ENCODE measurements around the gene SNAP23.

The SNAP23 gene

DNA sequence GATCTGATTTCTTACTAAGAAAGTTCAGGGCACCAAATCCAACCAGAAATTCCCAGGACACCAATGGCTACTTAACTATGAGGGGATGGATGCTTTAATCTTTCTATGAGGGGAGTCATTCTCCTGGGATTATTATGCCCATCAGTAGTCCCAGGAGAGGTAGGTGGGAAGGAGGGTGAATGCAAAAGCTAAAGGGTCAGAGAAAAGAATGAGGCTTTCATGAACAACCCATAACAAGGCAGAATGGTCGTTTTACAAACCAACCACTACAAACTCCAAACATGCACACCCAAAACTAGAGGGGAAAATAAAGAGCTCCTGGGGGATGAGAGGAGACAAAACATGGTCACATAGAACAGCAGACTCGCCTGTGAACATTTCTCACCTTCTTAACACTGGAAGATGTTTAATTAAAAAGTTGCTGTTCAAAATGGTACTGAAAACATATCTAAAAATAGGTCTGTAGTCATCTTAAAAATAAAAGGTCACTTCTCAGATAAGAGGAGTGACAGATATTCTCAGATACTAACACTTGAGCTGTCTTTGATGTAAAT is 83.6 kb downstream of the SNAP23 start:
- Histone ChIP-seq H4K20me1 (ENCODE audit: control insufficient read depth, insufficient read depth, low read depth, low read length) (0 out of 2 replicates have a peak, but pooled peaks cover 7% of the 10 kb centered on the region), H3K4me2 (ENCODE audit: low read length) (no peak overlapping the region), H3K79me2 (ENCODE audit: control insufficient read depth, low read length) (peaks cover 7% of the 10 kb centered on the region), H3K27me3 (ENCODE audit: control insufficient read depth, low read length) (peaks cover 9% of the 10 kb centered on the region), H3K9me2 (replicated peaks; ENCODE audit: control insufficient read depth, low read length) (no peaks in the 10 kb centered on the region), H3K27ac (ENCODE audit: low read depth, low read length) (no peak overlapping the region), H3K9me3 (ENCODE audit: control insufficient read depth, insufficient read depth, low read length) (no peaks in the 10 kb centered on the region), H3K4me3 (ENCODE audit: low read length) (no peak overlapping the region), H3K4me1 (ENCODE audit: control insufficient read depth, low read length) (peaks cover 50% of the 10 kb centered on the region), H3F3A (ENCODE audit: control insufficient read depth, insufficient read depth) (peaks cover 4% of the 10 kb centered on the region; the same call in 1 of the 2 replicates), H3K36me3 (ENCODE audit: control insufficient read depth, low read length) (no peaks in the 10 kb centered on the region)
- TF ChIP-seq EZH2phosphoT487 (IDR thresholded peaks at IDR 0.05; ENCODE audit: borderline replicate concordance, low read length), result no peak
- TF ChIP-seq, protein P1, sequence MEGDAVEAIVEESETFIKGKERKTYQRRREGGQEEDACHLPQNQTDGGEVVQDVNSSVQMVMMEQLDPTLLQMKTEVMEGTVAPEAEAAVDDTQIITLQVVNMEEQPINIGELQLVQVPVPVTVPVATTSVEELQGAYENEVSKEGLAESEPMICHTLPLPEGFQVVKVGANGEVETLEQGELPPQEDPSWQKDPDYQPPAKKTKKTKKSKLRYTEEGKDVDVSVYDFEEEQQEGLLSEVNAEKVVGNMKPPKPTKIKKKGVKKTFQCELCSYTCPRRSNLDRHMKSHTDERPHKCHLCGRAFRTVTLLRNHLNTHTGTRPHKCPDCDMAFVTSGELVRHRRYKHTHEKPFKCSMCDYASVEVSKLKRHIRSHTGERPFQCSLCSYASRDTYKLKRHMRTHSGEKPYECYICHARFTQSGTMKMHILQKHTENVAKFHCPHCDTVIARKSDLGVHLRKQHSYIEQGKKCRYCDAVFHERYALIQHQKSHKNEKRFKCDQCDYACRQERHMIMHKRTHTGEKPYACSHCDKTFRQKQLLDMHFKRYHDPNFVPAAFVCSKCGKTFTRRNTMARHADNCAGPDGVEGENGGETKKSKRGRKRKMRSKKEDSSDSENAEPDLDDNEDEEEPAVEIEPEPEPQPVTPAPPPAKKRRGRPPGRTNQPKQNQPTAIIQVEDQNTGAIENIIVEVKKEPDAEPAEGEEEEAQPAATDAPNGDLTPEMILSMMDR (IDR thresholded peaks at IDR 0.05; ENCODE audit: low read depth, low read length, poor library complexity, severe bottlenecking), result no peak

DNA sequence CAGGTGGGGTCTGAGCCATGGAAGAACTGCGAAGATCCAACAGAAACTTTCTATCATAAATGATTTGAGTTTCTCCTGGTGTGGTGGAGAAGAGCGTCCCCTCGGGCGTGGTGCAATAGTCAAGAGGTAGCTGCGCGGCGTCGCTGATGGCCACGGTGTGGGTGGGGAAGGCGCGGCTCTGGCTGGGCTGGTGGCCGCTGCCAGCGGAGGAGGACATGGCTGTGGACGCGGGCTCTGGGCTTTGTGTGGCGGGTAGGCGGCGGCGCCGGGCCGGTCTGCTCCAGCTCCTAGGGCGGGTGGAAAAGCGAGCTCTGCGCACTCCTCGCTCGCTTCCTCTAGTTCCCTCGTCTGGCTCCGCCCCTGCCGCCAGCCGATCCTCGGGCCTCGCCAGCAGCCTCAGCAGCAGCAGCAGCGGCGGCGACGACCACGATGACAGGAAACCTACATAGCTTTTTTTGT is 85.9 kb downstream of the SNAP23 start:
- H3K4me3 ChIP-seq (ENCODE audit: low read length), result peak overlapping the region; percentile 72
- peaks cover 5% of the 10 kb centered on the region for H3K79me2 ChIP-seq (ENCODE audit: control insufficient read depth, low read length)
- no peak overlapping the region for H3K27ac ChIP-seq (ENCODE audit: low read depth, low read length)
- H3F3A ChIP-seq (ENCODE audit: control insufficient read depth, insufficient read depth), result no peaks in the 10 kb centered on the region
- H4K20me1 ChIP-seq (ENCODE audit: control insufficient read depth, insufficient read depth, low read depth, low read length), result 0 out of 2 replicates have a peak, but pooled peaks cover 5% of the 10 kb centered on the region
- no peaks in the 10 kb centered on the region for H3K9me2 ChIP-seq (replicated peaks; ENCODE audit: control insufficient read depth, low read length)
- TF ChIP-seq, protein P1 (IDR thresholded peaks at IDR 0.05; ENCODE audit: low read depth, low read length, poor library complexity, severe bottlenecking), result peak; percentile 20
- no peak for TF ChIP-seq EZH2phosphoT487 (IDR thresholded peaks at IDR 0.05; ENCODE audit: borderline replicate concordance, low read length)
- H3K4me1 ChIP-seq (ENCODE audit: control insufficient read depth, low read length), result peaks cover 38% of the 10 kb centered on the region
- H3K9me3 ChIP-seq (ENCODE audit: control insufficient read depth, insufficient read depth, low read length), result no peaks in the 10 kb centered on the region
- peaks cover 7% of the 10 kb centered on the region for H3K27me3 ChIP-seq (ENCODE audit: control insufficient read depth, low read length)
- peak overlapping the region; percentile 67 for H3K4me2 ChIP-seq (ENCODE audit: low read length)
- H3K36me3 ChIP-seq (ENCODE audit: control insufficient read depth, low read length), result no peaks in the 10 kb centered on the region
